K562 (cell line): ENCODE data around the gene DNASE1L1. TPM values are rescaled to one million over a fixed set of nuclear protein-coding genes. Genes with fewer than 3 reads are reported as not detected.

Experiments
- ASH1L ChIP-seq: fragments of 450-650 bp; IDR thresholded peaks from 2 replicates; pipeline ENCODE4 v1.6.1; 2018; ENCODE audit warnings: borderline replicate concordance, mild to moderate bottlenecking, low read depth; ENCODE audit not compliant: partially characterized antibody
- BCLAF1 ChIP-seq, 2 experiments: fragments of 450-650 bp in 1 of 2; IDR thresholded peaks; 2 replicates each; pipeline ENCODE4 v1.6.1; 2011 to 2017; ENCODE audit warnings: low read depth in 2 of 2, antibody characterized with exemption in 1 of 2, borderline replicate concordance in 1 of 2, low read length in 1 of 2, mild to moderate bottlenecking in 1 of 2, mixed read lengths in 1 of 2; ENCODE audit not compliant: control insufficient read depth in 1 of 2
- CEBPG ChIP-seq, 3 experiments: fragments of 200-800 bp in 1 of 3; sonication (Bioruptor generic) in 1 of 3; sonication (generic) in 1 of 3; formaldehyde crosslinking in 1 of 3; IDR thresholded peaks in 2 of 3; conservative IDR thresholded peaks in 1 of 3; 2 replicates each; pipeline versions ENCODE4 v1.6.1 to v1.8.0; 2016 to 2022; ENCODE audit warnings: missing compliant biosample characterization in 2 of 3, missing genetic modification characterization in 2 of 3, mild to moderate bottlenecking in 1 of 3, missing genetic modification reagents in 1 of 3
- KAT7 ChIP-seq: sonication (generic); formaldehyde crosslinking; IDR thresholded peaks from 2 replicates; pipeline ENCODE4 v1.8.0; 2022; ENCODE audit warnings: missing genetic modification reagents, mild to moderate bottlenecking, borderline replicate concordance
- MBD2 ChIP-seq: sonication (generic); IDR thresholded peaks from 2 replicates; pipeline ENCODE4 v1.6.1; 2016; ENCODE audit warnings: low read depth, borderline replicate concordance
- MIER1 ChIP-seq: fragments of 450-650 bp; IDR thresholded peaks from 2 replicates; pipeline ENCODE4 v1.6.1; 2016; ENCODE audit warnings: antibody characterized with exemption, mild to moderate bottlenecking, low read depth
- NCOA4 ChIP-seq: fragments of 450-650 bp; IDR thresholded peaks from 2 replicates; pipeline ENCODE4 v1.6.1; 2018; ENCODE audit warnings: mild to moderate bottlenecking; ENCODE audit not compliant: partially characterized antibody
- RAD21 ChIP-seq, 2 experiments: fragments of 250-450 bp in 1 of 2; fragments of 450-650 bp in 1 of 2; sonication (Bioruptor Pico) in 1 of 2; formaldehyde crosslinking in 1 of 2; IDR thresholded peaks in 1 of 2; conservative IDR thresholded peaks in 1 of 2; 2 replicates each; pipeline versions ENCODE4 v1.4.0 to v1.8.0; 2020 to 2022; ENCODE audit warnings: mild to moderate bottlenecking in 2 of 2, moderate library complexity in 1 of 2
- SIN3A ChIP-seq, 2 experiments: fragments of 150-350 bp in 1 of 2; IDR thresholded peaks; 2 replicates each; pipeline ENCODE4 v1.6.1; 2011 to 2016; ENCODE audit warnings: borderline replicate concordance in 2 of 2, low read depth in 2 of 2, low read length in 2 of 2, mild to moderate bottlenecking in 2 of 2, moderate library complexity in 2 of 2; ENCODE audit not compliant: control insufficient read depth in 1 of 2
- THRB ChIP-seq: fragments of 450-650 bp; formaldehyde crosslinking; conservative IDR thresholded peaks from 2 replicates; pipeline ENCODE4 v1.4.0; 2022; ENCODE audit warnings: mild to moderate bottlenecking, missing genetic modification characterization
- ZFP30 ChIP-seq: fragments of 250-450 bp; sonication (Bioruptor Pico); IDR thresholded peaks from 2 replicates; pipeline ENCODE4 v1.8.0; 2022; ENCODE audit warnings: moderate library complexity, mild to moderate bottlenecking, inconsistent platforms, borderline replicate concordance
- ZNF133 ChIP-seq: fragments of 250-450 bp; sonication (Bioruptor Pico); IDR thresholded peaks from 2 replicates; pipeline ENCODE4 v1.4.0; 2020; ENCODE audit warnings: mild to moderate bottlenecking
- ZNF146 ChIP-seq: IDR thresholded peaks from one replicate; pipeline ENCODE4 v1.6.1; 2018; ENCODE audit warnings: missing compliant biosample characterization; ENCODE audit not compliant: unreplicated experiment
- ZNF3 ChIP-seq: fragments of 250-450 bp; sonication (Bioruptor Pico); IDR thresholded peaks from 2 replicates; pipeline ENCODE4 v1.5.0; 2021; ENCODE audit warnings: mild to moderate bottlenecking, moderate library complexity
- ZNF707 ChIP-seq: fragments of 250-450 bp; sonication (Bioruptor Pico); conservative IDR thresholded peaks from 2 replicates; pipeline ENCODE4 v1.8.0; 2022; ENCODE audit warnings: inconsistent platforms, mild to moderate bottlenecking, moderate library complexity
- ZNF766 ChIP-seq: fragments of 200-800 bp; sonication (Bioruptor generic); conservative IDR thresholded peaks from 2 replicates; pipeline ENCODE4 v1.6.1; 2016; ENCODE audit warnings: missing genetic modification characterization, missing compliant biosample characterization
- polyA plus RNA-seq, 8 experiments: library from polyadenylated mRNA; depleted of rRNA in 4 of 8; stranded (reverse) in 5 of 8; unstranded in 3 of 8; fragments of >200 nt; fragmentation: Nextera tagmentation in 2 of 8; fragmentation: Illumina TruSeq in 1 of 8; extraction: Ambion mirVana in 2 of 8; extraction: Trizol in 1 of 8; gene quantifications; 2 replicates each; pipeline versions ENCODE4 v1.2.1 to v1.2.3, GENCODE V29; 2011 to 2014; ENCODE audit warnings: inconsistent platforms in 1 of 8, missing spikeins in 1 of 8
- total RNA-seq, 7 experiments: library from RNA; depleted of rRNA in 6 of 7; stranded (reverse); fragments of >200 nt in 6 of 7; fragmentation: Illumina TruSeq in 2 of 7; extraction: Trizol in 2 of 7; gene quantifications; 2 replicates each; pipeline versions ENCODE4 v1.2.1 to v1.2.3, GENCODE V29; 2011 to 2021; ENCODE audit warnings: low replicate concordance in 1 of 7
- TF ChIP-seq, protein P1 (sequence below): fragments of 450-650 bp; formaldehyde crosslinking; IDR thresholded peaks from 2 replicates; pipeline ENCODE4 v1.4.0; 2020; ENCODE audit warnings: mild to moderate bottlenecking, moderate library complexity
- TF ChIP-seq, protein P2 (sequence below): fragments of 450-650 bp; IDR thresholded peaks from 2 replicates; pipeline ENCODE4 v1.6.1; 2014; ENCODE audit warnings: low read depth, mild to moderate bottlenecking, moderate library complexity, borderline replicate concordance

DNASE1L1 gene
- total and polyA plus RNA-seq, 9 of the 15 experiments (the other 6 are each of a cell fraction or from before 2014, with no cell fraction given) = 0.73 to 12.6 (median 7.9) TPM

DNA sequence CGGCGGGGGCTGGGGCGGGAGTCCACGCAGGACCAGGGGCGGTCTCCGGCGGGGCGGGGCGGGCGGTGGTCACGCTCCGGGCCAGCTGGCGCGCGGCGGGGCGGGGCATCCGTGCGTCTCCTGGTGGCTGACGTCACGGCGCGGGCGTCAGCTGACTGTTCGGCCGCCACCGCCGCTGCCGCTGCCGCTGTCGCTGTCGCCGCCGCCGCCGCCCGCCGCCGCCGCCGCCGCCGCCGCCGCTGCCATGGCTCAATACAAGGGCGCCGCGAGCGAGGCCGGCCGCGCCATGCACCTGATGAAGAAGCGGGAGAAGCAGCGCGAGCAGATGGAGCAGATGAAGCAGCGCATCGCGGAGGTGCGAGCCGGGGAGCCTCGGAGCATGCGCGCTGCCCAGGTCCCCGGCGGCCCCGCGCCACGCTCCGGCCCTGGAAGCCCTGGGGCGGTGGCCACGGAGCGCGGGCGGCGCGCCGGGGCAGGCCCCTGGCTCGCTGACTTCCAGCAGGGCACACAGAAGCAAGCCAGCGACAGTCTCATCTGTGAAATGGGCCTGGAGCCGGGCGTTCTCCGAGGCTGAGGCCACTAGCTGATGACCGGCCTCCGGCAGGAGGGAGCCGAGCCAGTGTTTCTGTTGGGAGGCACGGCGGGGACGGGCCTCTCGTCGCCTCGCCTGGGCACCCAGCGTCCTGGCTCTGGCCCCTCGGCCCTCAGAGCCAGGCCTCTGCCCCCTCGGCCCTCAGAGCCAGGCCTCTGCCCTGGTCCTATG, 35.1 kb upstream of the DNASE1L1 start, which contains the start of gene FAM50A (continued):
- TF ChIP-seq SIN3A (IDR thresholded peaks at IDR 0.05; ENCODE audit: borderline replicate concordance in 2 of 2, control insufficient read depth in 1 of 2, low read depth in 2 of 2, low read length in 2 of 2) (peak in 1 of 2 experiments; percentile 75; a peak in 1 of 4 replicates), MIER1 (no peak), ZNF133 (no peak), CEBPG (CRISPR knock-in tag; IDR thresholded peaks at IDR 0.05) (no peak), CEBPG (tag; conservative IDR thresholded peaks at IDR 0.05 in 1 of 2, IDR thresholded peaks at IDR 0.05 in 1 of 2) (no peak), ASH1L (no peak), ZNF3 (CRISPR knock-in tag) (no peak), KAT7 (CRISPR knock-in tag) (no peak), ZNF146 (CRISPR knock-in tag) (no peak), ZNF766 (CRISPR knock-in tag) (no peak), RAD21 (CRISPR knock-in tag; conservative IDR thresholded peaks at IDR 0.05 in 1 of 2, IDR thresholded peaks at IDR 0.05 in 1 of 2) (no peak), BCLAF1 (IDR thresholded peaks at IDR 0.05; ENCODE audit: borderline replicate concordance in 1 of 2, control insufficient read depth in 1 of 2, low read depth in 2 of 2, low read length in 1 of 2) (no peak), THRB (CRISPR knock-in tag) (no peak), ZNF707 (no peak), MBD2 (no peak), ZFP30 (no peak), NCOA4 (no peak)
- TF ChIP-seq, protein P1, sequence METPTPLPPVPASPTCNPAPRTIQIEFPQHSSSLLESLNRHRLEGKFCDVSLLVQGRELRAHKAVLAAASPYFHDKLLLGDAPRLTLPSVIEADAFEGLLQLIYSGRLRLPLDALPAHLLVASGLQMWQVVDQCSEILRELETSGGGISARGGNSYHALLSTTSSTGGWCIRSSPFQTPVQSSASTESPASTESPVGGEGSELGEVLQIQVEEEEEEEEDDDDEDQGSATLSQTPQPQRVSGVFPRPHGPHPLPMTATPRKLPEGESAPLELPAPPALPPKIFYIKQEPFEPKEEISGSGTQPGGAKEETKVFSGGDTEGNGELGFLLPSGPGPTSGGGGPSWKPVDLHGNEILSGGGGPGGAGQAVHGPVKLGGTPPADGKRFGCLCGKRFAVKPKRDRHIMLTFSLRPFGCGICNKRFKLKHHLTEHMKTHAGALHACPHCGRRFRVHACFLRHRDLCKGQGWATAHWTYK (CRISPR knock-in tag) = no peak
- TF ChIP-seq, protein P2, sequence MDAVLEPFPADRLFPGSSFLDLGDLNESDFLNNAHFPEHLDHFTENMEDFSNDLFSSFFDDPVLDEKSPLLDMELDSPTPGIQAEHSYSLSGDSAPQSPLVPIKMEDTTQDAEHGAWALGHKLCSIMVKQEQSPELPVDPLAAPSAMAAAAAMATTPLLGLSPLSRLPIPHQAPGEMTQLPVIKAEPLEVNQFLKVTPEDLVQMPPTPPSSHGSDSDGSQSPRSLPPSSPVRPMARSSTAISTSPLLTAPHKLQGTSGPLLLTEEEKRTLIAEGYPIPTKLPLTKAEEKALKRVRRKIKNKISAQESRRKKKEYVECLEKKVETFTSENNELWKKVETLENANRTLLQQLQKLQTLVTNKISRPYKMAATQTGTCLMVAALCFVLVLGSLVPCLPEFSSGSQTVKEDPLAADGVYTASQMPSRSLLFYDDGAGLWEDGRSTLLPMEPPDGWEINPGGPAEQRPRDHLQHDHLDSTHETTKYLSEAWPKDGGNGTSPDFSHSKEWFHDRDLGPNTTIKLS = 0 out of 2 replicates have a peak, but pooled peaks have one; percentile 31
